ENCODE data around the gene GRK4. TPM values are rescaled to one million over a fixed set of nuclear protein-coding genes. Genes with fewer than 3 reads are reported as not detected.
"Not testable (repeated sequence)": the region's sequence is repeated elsewhere in the genome, so short reads cannot be mapped to it uniquely, and the experiment has no call there.

The GRK4 gene
- total RNA-seq, 2 experiments from 2014 or later = 2.2 to 2.6 TPM

DNA sequence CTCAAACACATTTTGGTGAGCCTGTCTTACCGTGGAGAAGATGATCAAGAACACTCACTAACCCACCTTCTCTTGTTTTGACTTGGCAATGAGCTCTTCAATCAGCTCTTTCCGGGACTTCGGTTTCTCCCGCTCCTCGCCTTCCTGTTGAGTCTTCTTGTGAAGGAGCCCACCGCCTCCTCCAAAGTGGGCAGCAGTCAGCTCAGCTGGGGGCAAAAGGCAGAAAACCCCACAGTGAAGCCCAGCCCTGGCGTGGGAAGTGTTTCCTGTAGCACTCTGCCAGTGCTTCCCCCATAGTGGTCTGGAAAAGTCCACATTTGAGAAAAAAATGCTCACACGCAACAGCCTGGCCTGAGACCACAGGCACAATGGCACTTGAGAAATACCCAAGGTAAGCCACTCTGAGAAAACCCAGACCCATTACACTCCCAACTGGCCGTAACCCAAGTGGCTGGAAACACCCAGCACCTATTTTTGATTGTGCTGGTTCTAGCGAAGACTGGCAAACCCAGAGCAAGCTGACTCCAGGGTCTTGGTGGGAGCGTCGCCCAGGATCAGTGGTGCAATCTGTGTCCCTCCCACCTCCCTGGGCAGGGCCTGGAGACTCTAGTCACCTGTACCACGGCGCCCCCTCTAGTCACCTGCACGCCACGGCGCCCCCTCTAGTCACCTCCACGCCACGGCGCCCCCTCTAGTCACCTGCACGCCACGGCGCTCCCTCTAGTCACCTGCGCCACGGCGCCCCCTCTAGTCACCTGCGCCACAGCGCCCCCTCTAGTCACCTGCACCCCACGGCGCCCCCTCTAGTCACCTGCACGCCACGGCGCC is 8.8 kb upstream of the GRK4 start:
- DNase-seq = peak; percentile 53
- no peak overlapping the region for H3K4me3 Mint-ChIP-seq
- no peaks in the 10 kb centered on the region for H3K9me3 Mint-ChIP-seq (ENCODE audit: insufficient read depth)
- peak; percentile 67 for ATAC-seq
- H3K4me1 Mint-ChIP-seq (ENCODE audit: low read depth) = peaks cover 47% of the 10 kb centered on the region
- ChIA-PET CTCF (interaction anchor here (0.7 to 3.4 kb wide), 29 partner anchors 8 to 486 kb away, joined by 3 to 44 read pairs (median 4); partner anchors contain the start of genes GRK4, NOP14, RNF4 and TNIP2), POLR2A (interaction anchor here (1.2 to 1.8 kb wide), 2 partner anchors 9 to 19 kb away, joined by 4 to 6 read pairs; partner anchors contain the start of genes GRK4 and NOP14)
- no peaks in the 10 kb centered on the region for H3K27me3 Mint-ChIP-seq (ENCODE audit: low read depth)
- peaks cover 82% of the 10 kb centered on the region for H3K36me3 Mint-ChIP-seq (ENCODE audit: low read depth)
- peak overlapping the region; percentile 89 for H3K27ac Mint-ChIP-seq

DNA sequence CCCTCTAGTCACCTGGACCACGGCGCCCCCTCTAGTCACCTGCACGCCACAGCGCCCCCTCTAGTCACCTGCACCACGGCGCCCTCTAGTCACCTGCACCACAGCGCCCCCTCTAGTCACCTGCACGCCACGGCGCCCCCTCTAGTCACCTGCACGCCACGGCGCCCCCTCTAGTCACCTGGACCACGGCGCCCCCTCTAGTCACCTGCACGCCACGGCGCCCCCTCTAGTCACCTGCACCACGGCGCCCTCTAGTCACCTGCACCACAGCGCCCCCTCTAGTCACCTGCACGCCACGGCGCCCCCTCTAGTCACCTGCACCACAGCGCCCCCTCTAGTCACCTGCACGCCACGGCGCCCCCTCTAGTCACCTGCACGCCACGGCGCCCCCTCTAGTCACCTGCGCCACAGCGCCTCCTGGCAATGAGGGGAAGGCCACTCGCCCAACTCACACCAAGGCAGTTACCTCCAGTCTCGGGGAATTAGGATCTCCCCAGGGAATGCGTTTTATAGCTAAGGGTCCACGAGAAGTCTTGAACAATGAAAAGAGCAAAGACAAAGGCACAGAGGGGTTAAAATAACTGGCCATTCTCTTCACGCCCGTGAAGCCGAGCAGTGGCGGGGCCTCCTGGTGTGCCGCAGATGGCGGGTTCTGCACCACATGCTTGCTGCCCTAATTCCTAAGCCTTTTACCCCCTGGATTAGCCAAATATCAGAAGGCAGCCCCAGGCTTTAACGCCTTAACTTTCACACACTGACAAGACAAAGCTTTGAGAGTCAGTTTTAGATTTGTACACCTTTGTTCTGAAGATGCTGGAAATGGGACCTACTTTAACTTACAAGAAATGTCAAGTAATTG is 8.0 kb upstream of the GRK4 start:
- H3K9me3 Mint-ChIP-seq (ENCODE audit: insufficient read depth); ATAC-seq; H3K27me3 Mint-ChIP-seq (ENCODE audit: low read depth); DNase-seq; H3K4me3 Mint-ChIP-seq: not testable (repeated sequence)
- ChIA-PET POLR2A (interaction anchor here (0.7 kb wide), 1 partner anchor 16 kb away, joined by 3 read pairs; no protein-coding TSS in a partner anchor), CTCF (interaction anchor here (0.7 to 3.4 kb wide), 9 partner anchors 11 to 314 kb away, joined by 3 to 44 read pairs (median 7); no protein-coding TSS in a partner anchor)
- Mint-ChIP-seq H3K27ac (peak overlapping the region; percentile 25), H3K4me1 (ENCODE audit: low read depth) (peaks cover 54% of the 10 kb centered on the region), H3K36me3 (ENCODE audit: low read depth) (peaks cover 77% of the 10 kb centered on the region)

DNA sequence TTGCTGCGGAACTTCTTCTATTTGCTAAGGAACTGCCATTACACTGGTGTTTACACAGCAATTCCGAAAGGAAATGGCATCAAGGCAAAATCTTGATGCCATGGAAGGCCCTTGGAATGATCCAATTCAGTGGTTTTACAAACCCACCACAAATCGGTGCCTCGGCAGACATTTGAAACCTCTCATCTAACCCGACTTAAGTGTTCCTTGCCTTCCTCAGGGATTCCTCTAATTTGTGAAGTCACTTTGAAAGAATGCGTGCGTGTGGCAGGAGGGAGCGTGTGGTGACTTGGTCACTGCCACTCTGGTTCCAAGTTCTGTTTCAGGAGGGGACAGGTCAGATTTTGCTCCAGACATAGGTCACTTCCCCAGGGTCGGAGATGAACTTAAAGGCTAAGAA is 4.9 kb upstream of the GRK4 start:
- Mint-ChIP-seq H3K27me3 (ENCODE audit: low read depth) (no peaks in the 10 kb centered on the region), H3K4me1 (ENCODE audit: low read depth) (peaks cover 65% of the 10 kb centered on the region), H3K27ac (no peak overlapping the region), H3K9me3 (ENCODE audit: insufficient read depth) (no peaks in the 10 kb centered on the region), H3K36me3 (ENCODE audit: low read depth) (peaks cover 59% of the 10 kb centered on the region), H3K4me3 (no peak overlapping the region)
- no peak for DNase-seq
- ChIA-PET POLR2A (no interaction called here), CTCF (no interaction called here)
- no peak for ATAC-seq

DNA sequence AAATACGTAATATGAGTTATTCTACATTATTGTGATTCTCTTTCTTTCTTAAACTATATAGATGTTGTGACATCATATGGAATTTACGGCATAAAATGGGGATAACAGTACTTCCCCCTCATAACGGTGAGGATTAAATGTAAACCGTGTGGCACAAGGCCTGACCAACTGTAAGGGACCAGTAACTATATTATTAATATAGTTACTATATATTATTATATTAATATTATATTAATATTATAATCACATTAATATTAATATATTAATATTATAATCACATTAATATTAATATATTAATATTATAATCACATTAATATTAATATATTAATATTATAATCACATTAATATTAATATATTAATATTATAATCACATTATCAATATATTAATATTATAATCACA is 2.9 kb upstream of the GRK4 start:
- peaks cover 45% of the 10 kb centered on the region for H3K36me3 Mint-ChIP-seq (ENCODE audit: low read depth)
- H3K27ac Mint-ChIP-seq; POLR2A ChIA-PET; H3K4me3 Mint-ChIP-seq; H3K27me3 Mint-ChIP-seq (ENCODE audit: low read depth); DNase-seq; ATAC-seq; H3K9me3 Mint-ChIP-seq (ENCODE audit: insufficient read depth); CTCF ChIA-PET: not testable (repeated sequence)
- peaks cover 61% of the 10 kb centered on the region for H3K4me1 Mint-ChIP-seq (ENCODE audit: low read depth)

DNA sequence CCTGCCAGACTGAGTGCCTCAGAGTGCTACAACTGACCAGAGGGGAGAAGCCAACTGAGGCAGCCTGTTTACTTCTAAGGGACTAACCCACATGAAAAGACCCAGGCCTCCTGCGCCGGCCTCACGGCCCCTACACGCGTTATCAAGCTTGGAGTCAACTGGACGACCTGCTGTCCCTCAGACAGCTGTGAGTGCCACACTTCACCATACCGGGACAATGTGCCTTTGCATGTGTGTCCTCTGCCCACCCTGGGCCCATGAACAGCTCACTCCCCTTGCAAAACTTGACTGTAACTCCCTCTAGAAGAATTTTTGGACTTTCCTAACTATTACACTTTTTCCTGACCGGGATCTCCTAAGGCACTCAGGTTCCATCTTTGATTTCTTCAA is 2.0 kb upstream of the GRK4 start:
- Mint-ChIP-seq H3K4me3 (peak overlapping the region; percentile 74), H3K9me3 (ENCODE audit: insufficient read depth) (no peaks in the 10 kb centered on the region), H3K27ac (peak overlapping the region; percentile 66), H3K27me3 (ENCODE audit: low read depth) (no peaks in the 10 kb centered on the region), H3K36me3 (ENCODE audit: low read depth) (peaks cover 35% of the 10 kb centered on the region), H3K4me1 (ENCODE audit: low read depth) (peaks cover 51% of the 10 kb centered on the region)
- DNase-seq (peak; percentile 54), ATAC-seq (peak; percentile 28)
- CTCF ChIA-PET = interaction anchor here (1.1 to 3.2 kb wide), 6 partner anchors 8 to 199 kb away, joined by 3 to 22 read pairs (median 5); no protein-coding TSS in a partner anchor
- POLR2A ChIA-PET = interaction anchor here (3.0 kb wide), 1 partner anchor 26 kb away, joined by 18 read pairs; no protein-coding TSS in a partner anchor

DNA sequence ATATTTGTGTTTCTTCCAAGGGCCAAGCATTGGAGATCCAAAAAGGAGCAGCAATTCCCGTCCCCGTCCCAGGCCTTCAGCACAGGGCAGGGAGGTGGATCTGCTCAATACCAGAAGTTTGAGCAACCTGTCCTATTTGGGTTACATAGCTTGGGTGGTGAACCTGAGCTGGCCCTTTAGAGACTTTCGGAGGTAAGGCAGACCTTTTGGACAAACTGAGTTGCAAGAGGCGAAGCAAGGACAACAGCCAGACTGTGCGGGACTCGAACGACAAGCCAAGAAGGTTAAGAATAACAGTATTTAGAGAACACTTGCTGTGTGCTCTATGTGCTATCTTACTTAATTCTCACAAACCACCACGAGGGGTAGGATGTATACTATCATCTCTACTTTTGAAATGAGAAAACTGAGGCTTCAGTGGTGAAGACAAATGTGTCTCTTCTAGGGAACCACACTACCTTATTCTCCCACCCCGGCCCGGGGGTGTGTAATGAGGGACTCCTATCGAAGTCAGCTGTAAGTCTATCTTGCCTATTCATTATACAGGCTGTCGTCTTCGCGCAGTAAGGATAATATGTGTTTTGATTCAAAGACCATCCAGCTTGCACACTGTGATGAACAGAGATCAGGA is 1.4 kb upstream of the GRK4 start:
- POLR2A ChIA-PET = interaction anchor here (0.8 to 3.0 kb wide), 2 partner anchors 10 to 26 kb away, joined by 3 to 18 read pairs; no protein-coding TSS in a partner anchor
- Mint-ChIP-seq H3K36me3 (ENCODE audit: low read depth) (peaks cover 30% of the 10 kb centered on the region), H3K27me3 (ENCODE audit: low read depth) (no peaks in the 10 kb centered on the region), H3K4me1 (ENCODE audit: low read depth) (peaks cover 47% of the 10 kb centered on the region), H3K9me3 (ENCODE audit: insufficient read depth) (no peaks in the 10 kb centered on the region), H3K27ac (peak overlapping the region; percentile 66), H3K4me3 (peak overlapping the region; percentile 74)
- ATAC-seq = peak; percentile 45
- CTCF ChIA-PET = interaction anchor here (0.9 to 3.2 kb wide), 9 partner anchors 8 to 199 kb away, joined by 3 to 22 read pairs (median 5); no protein-coding TSS in a partner anchor
- peak; percentile 67 for DNase-seq

DNA sequence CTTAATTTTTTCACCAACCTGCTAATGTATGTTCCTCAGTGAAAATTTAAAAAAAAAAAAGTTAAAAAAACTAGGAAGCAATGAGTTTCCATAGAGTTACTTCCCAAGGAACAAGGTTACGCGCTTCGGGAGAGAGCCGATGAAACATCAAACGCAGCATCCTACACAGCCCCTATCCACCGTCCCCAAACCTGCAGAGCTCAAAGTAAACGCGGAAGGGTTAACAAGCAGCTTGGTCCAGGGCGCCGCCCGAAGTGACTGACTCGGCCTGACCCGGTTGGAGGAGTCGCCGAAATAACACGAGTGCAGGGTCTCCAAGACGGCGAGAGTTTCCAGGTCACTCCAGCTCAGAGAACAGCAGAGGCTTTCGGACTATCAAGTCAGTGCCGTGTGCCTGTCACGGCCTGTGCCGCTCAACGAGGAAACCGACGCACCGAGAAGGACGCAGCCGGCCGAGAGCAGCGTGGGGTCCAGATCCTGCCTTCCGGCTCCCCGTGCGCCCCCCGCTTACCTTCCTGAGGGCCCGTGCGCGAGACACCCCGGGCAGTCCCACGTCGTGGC is 677 bp upstream of the GRK4 start:
- ATAC-seq (peak; percentile 29), DNase-seq (no peak)
- Mint-ChIP-seq H3K9me3 (ENCODE audit: insufficient read depth) (no peaks in the 10 kb centered on the region), H3K4me3 (peak overlapping the region; percentile 74), H3K36me3 (ENCODE audit: low read depth) (peaks cover 23% of the 10 kb centered on the region), H3K27me3 (ENCODE audit: low read depth) (no peaks in the 10 kb centered on the region), H3K4me1 (ENCODE audit: low read depth) (peaks cover 44% of the 10 kb centered on the region), H3K27ac (peak overlapping the region; percentile 95)
- POLR2A ChIA-PET = interaction anchor here (0.5 to 3.0 kb wide), 7 partner anchors 11 to 392 kb away, joined by 3 to 18 read pairs (median 4); partner anchors contain the start of genes HTT and HTT-AS
- CTCF ChIA-PET = interaction anchor here (0.9 to 4.6 kb wide), 9 partner anchors 9 to 200 kb away, joined by 3 to 41 read pairs (median 6); no protein-coding TSS in a partner anchor

DNA sequence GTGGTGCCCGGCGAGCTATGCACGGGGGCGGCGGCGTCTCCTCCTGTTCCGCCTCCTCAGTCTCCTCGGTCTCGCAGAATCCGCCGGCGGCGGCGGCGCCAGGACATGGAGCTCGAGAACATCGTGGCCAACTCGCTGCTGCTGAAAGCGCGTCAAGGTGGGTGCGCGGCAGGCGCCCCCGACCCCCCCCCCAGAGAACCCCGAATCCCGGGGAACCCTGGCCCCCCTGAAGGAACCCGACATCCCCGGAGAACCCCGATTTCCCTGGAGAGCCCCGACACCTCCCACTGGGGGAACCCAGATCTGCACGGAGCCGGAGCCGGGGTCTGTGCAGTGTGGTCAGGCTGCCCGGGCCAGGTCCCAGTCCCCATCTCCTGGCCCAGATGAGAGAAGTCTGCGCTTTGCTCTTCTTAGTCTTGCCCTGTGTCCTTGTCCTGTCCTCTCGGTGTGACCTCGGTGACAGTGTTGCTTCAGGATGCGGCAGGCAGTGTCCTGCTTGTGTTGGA is 648 bp downstream of the GRK4 start:
- H3K27me3 Mint-ChIP-seq (ENCODE audit: low read depth) = no peaks in the 10 kb centered on the region
- H3K36me3 Mint-ChIP-seq (ENCODE audit: low read depth) = peaks cover 9% of the 10 kb centered on the region
- peak; percentile 25 for ATAC-seq
- peak overlapping the region; percentile 74 for H3K4me3 Mint-ChIP-seq
- H3K4me1 Mint-ChIP-seq (ENCODE audit: low read depth) = peaks cover 32% of the 10 kb centered on the region
- H3K27ac Mint-ChIP-seq = peak overlapping the region; percentile 74
- no peaks in the 10 kb centered on the region for H3K9me3 Mint-ChIP-seq (ENCODE audit: insufficient read depth)
- peak; percentile 61 for DNase-seq
- CTCF ChIA-PET = interaction anchor here (0.8 to 4.6 kb wide), 5 partner anchors 10 to 201 kb away, joined by 3 to 41 read pairs (median 17); no protein-coding TSS in a partner anchor
- POLR2A ChIA-PET = interaction anchor here (0.5 to 3.0 kb wide), 9 partner anchors 10 to 1381 kb away, joined by 3 to 18 read pairs (median 3); partner anchors contain the start of genes HTT, HTT-AS and TNIP2

DNA sequence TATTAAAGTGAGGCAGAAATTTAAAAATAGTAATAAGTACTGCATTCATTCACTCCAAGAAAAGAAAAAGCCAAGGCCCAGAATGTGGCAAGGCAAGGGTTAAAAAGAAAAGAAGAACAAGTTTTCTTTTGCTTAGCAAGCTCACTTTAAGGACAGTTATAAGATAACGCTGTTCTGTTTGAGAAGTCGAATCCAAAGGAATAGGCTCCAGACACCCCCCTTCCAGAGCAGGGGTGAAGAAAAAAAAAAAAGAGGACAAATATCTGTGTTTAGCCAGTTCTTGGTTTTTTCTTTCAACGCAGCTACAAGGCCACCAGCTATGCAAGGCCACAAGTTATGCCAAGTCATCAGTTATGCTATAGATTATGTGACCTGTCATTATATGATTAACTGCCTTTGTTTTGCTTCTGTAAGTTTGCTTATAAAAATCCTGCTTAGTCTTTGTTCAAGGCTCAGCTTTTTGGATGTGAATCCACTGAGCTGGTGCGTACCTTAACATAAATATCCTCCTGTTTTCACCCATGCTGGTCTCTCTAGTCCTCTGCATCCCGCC is 1.4 kb downstream of the GRK4 start:
- Mint-ChIP-seq H3K27ac (no peak overlapping the region), H3K4me1 (ENCODE audit: low read depth) (peaks cover 26% of the 10 kb centered on the region), H3K9me3 (ENCODE audit: insufficient read depth) (no peaks in the 10 kb centered on the region), H3K4me3 (peak overlapping the region; percentile 74), H3K27me3 (ENCODE audit: low read depth) (no peaks in the 10 kb centered on the region), H3K36me3 (ENCODE audit: low read depth) (peaks cover 5% of the 10 kb centered on the region)
- ChIA-PET CTCF (interaction anchor here (0.7 to 4.6 kb wide), 3 partner anchors 12 to 73 kb away, joined by 3 to 41 read pairs (median 12); no protein-coding TSS in a partner anchor), POLR2A (no interaction called here)
- ATAC-seq = no peak
- DNase-seq = no peak

DNA sequence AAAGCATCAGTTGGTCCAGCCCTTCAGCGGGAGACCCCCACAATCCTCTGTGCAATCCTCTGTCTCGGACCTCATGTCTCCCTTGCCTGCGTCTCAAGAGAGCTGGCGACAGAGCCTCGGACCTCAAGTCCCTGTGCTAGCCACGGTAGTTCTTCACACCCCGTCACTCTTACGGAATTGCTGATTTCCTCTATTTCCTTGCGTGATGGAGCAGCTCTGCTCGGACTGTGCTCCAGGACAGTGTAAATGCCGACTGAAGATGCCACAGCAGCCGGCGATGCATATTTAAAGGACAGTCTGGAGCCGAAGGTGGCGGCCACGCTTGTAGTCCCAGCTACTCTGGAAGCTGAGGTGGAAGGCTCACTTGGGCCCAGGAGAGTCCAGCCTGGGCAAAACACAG is 1.9 kb downstream of the GRK4 start:
- Mint-ChIP-seq H3K27ac (no peak overlapping the region), H3K27me3 (ENCODE audit: low read depth) (no peaks in the 10 kb centered on the region), H3K36me3 (ENCODE audit: low read depth) (peaks cover 5% of the 10 kb centered on the region), H3K4me1 (ENCODE audit: low read depth) (peaks cover 23% of the 10 kb centered on the region), H3K4me3 (no peak overlapping the region), H3K9me3 (ENCODE audit: insufficient read depth) (no peaks in the 10 kb centered on the region)
- ATAC-seq = no peak
- ChIA-PET POLR2A (interaction anchor here (1.3 kb wide), 1 partner anchor 496 kb away, joined by 3 read pairs; the partner anchor contains the start of gene RNF4), CTCF (interaction anchor here (0.7 to 4.6 kb wide), 4 partner anchors 11 to 73 kb away, joined by 3 to 41 read pairs (median 8); no protein-coding TSS in a partner anchor)
- DNase-seq = no peak

All from activated CD8-positive, alpha-beta T cell treated with anti-CD3 and anti-CD28 coated beads, Interleukin-2, amount 10 ng/mL, durations not matched to agents 7 days and 5 days (primary cell).